Measurements from ENCODE around the gene BCAR3.

The BCAR3 gene

DNA sequence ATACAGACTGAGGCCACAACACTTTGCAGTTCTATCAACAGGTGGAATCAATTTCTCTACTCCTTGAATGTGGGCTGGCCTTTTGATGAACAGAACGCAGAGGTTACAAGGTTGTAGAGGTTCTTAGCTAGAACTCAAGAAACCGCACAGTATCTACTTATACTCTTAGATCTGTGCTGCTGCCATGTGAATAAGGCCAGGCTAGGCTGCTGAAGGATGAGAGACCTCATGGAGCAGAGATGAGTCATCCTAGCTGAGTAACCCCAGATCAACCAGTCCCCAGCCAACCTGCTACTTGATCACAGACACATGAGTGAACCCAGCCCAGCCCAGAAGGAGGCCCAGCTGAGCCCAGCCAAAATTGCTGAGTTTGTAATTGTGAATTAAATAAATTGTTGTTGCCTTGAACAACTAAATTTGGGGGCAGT is 35.3 kb upstream of the BCAR3 start:
- Histone ChIP-seq H3K27ac (ENCODE audit: low read length) (no peak overlapping the region), H3K4me1 (ENCODE audit: control insufficient read depth, low read depth, low read length) (no peaks in the 10 kb centered on the region), H3K9me3 (ENCODE audit: control insufficient read depth, low read depth, low read length) (no peaks in the 10 kb centered on the region), H3K9ac (ENCODE audit: low read length) (no peak overlapping the region), H3K27me3 (ENCODE audit: control insufficient read depth, insufficient read depth, low read length) (no peaks in the 10 kb centered on the region), H3K4me3 (ENCODE audit: low read length) (no peak overlapping the region), H3K36me3 (ENCODE audit: control insufficient read depth, low read depth, low read length) (no peaks in the 10 kb centered on the region)

DNA sequence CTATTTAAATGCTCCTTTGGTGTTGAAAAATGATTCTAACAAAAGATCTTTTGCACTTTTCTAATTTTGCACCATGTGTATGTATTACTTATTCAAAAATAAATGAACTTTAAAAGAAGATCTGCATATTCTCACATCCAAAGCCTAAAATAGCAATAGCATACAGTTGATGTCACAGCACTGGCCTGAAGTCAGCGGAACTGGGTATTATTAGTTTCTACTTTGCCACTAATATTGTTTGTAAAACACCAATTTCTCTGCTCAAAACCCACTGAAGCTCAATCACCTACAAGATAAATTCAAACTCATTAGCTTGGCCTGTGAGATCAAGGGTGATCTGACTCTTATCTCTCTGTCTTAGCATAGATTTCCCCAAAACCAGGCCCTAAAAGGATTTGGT is 34.5 kb upstream of the BCAR3 start:
- H3K4me3 ChIP-seq (ENCODE audit: low read length): no peak overlapping the region
- no peak overlapping the region for H3K9ac ChIP-seq (ENCODE audit: low read length)
- no peak overlapping the region for H3K27ac ChIP-seq (ENCODE audit: low read length)
- no peaks in the 10 kb centered on the region for H3K9me3 ChIP-seq (ENCODE audit: control insufficient read depth, low read depth, low read length)
- H3K4me1 ChIP-seq (ENCODE audit: control insufficient read depth, low read depth, low read length): no peaks in the 10 kb centered on the region
- H3K27me3 ChIP-seq (ENCODE audit: control insufficient read depth, insufficient read depth, low read length): no peaks in the 10 kb centered on the region
- no peaks in the 10 kb centered on the region for H3K36me3 ChIP-seq (ENCODE audit: control insufficient read depth, low read depth, low read length)

DNA sequence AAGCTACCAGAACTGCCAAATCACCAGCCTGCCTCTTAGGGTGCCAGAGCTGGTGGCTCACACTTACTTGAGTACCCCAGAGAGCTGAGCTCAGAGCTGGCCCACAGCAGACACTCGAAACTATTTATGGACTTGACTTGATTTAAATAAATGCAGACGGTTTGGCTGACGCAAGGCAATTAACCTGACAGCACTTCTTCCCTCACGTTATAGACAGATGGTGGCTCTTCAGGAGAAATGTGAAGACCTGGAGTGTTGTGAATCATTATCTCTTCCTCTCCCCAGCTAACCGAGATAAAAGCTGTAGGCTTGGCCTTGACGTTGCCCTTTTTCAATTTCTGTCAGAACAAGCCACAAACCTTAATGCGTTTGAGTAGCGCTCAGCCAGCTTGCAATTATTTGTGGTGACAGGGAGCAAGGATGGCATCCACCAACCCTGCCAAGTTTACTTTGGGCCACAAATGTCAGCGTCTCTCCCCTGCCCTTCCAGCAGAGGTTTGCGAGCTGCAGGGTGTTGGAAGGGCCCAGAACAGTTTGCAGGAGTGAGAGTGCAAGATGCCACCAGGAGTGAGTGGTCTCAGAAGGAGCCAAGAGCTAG is 34.0 kb upstream of the BCAR3 start:
- no peak overlapping the region for H3K27ac ChIP-seq (ENCODE audit: low read length)
- no peaks in the 10 kb centered on the region for H3K27me3 ChIP-seq (ENCODE audit: control insufficient read depth, insufficient read depth, low read length)
- H3K36me3 ChIP-seq (ENCODE audit: control insufficient read depth, low read depth, low read length): no peaks in the 10 kb centered on the region
- H3K4me3 ChIP-seq (ENCODE audit: low read length): no peak overlapping the region
- H3K9me3 ChIP-seq (ENCODE audit: control insufficient read depth, low read depth, low read length): no peaks in the 10 kb centered on the region
- no peaks in the 10 kb centered on the region for H3K4me1 ChIP-seq (ENCODE audit: control insufficient read depth, low read depth, low read length)
- H3K9ac ChIP-seq (ENCODE audit: low read length): no peak overlapping the region

DNA sequence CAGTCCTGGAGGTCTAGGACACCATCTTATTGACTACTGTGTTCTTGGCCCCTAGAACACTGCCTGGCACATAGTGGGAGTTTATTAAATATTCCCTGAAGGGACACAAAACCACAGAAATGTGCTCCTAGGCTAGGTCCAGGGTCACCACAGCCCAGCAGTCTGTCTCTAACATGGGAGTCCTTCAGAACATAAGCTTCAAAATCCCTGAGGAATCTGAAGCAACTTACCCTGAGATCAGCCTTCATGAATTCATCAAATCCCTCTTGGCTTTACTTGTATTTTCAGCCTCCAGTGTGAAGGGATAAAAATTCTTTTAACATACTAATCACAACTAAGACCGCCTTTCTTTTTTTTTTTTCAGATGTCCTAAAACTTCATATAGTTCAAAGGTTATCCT is 32.7 kb upstream of the BCAR3 start:
- Histone ChIP-seq H3K4me3 (ENCODE audit: low read length) (no peak overlapping the region), H3K9me3 (ENCODE audit: control insufficient read depth, low read depth, low read length) (no peaks in the 10 kb centered on the region), H3K36me3 (ENCODE audit: control insufficient read depth, low read depth, low read length) (no peaks in the 10 kb centered on the region), H3K9ac (ENCODE audit: low read length) (no peak overlapping the region), H3K27me3 (ENCODE audit: control insufficient read depth, insufficient read depth, low read length) (no peaks in the 10 kb centered on the region), H3K27ac (ENCODE audit: low read length) (no peak overlapping the region), H3K4me1 (ENCODE audit: control insufficient read depth, low read depth, low read length) (no peaks in the 10 kb centered on the region)

DNA sequence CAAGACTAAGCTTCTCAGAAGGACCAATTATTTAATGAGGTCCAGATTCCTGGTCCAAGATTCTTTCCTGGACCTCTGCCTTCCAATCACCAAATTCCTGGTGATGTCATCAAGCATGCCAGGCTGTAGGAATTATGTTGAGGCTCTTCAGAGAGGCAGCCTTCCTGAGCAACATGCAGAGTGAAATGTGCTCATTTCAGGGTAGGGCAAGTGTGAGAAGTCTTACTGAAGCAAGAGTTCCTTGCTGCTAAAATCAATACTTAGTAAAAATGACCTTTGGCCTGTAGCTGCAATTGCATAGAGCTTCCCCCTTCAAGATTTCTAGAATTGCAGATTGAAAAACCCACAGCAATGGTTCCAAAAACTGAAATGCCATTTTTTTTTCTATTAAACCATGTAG is 31.7 kb upstream of the BCAR3 start:
- H3K9ac ChIP-seq (ENCODE audit: low read length): no peak overlapping the region
- no peaks in the 10 kb centered on the region for H3K9me3 ChIP-seq (ENCODE audit: control insufficient read depth, low read depth, low read length)
- H3K27me3 ChIP-seq (ENCODE audit: control insufficient read depth, insufficient read depth, low read length): no peaks in the 10 kb centered on the region
- no peaks in the 10 kb centered on the region for H3K36me3 ChIP-seq (ENCODE audit: control insufficient read depth, low read depth, low read length)
- no peak overlapping the region for H3K4me3 ChIP-seq (ENCODE audit: low read length)
- no peak overlapping the region for H3K27ac ChIP-seq (ENCODE audit: low read length)
- H3K4me1 ChIP-seq (ENCODE audit: control insufficient read depth, low read depth, low read length): no peaks in the 10 kb centered on the region

DNA sequence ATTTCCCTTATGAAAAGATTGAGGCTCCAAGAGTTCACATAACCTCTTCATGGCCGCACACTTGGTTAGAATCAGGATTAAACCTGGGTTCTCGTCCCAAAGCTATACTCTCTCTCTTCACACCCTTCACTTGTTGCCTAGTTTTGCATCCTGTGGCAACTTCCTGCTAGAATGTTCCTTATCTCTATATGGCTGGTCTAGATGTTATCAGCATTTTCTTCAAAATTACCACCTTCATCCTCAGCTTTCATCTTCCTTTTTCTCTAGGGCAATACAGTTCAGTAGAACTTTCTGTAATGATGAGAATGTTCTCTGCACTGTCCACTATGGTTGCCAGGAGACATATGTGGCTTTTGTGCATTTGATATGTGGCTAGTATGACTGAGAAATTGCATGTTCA is 31.1 kb upstream of the BCAR3 start:
- no peaks in the 10 kb centered on the region for H3K9me3 ChIP-seq (ENCODE audit: control insufficient read depth, low read depth, low read length)
- no peak overlapping the region for H3K27ac ChIP-seq (ENCODE audit: low read length)
- no peaks in the 10 kb centered on the region for H3K27me3 ChIP-seq (ENCODE audit: control insufficient read depth, insufficient read depth, low read length)
- no peak overlapping the region for H3K4me3 ChIP-seq (ENCODE audit: low read length)
- no peaks in the 10 kb centered on the region for H3K4me1 ChIP-seq (ENCODE audit: control insufficient read depth, low read depth, low read length)
- no peak overlapping the region for H3K9ac ChIP-seq (ENCODE audit: low read length)
- no peaks in the 10 kb centered on the region for H3K36me3 ChIP-seq (ENCODE audit: control insufficient read depth, low read depth, low read length)

DNA sequence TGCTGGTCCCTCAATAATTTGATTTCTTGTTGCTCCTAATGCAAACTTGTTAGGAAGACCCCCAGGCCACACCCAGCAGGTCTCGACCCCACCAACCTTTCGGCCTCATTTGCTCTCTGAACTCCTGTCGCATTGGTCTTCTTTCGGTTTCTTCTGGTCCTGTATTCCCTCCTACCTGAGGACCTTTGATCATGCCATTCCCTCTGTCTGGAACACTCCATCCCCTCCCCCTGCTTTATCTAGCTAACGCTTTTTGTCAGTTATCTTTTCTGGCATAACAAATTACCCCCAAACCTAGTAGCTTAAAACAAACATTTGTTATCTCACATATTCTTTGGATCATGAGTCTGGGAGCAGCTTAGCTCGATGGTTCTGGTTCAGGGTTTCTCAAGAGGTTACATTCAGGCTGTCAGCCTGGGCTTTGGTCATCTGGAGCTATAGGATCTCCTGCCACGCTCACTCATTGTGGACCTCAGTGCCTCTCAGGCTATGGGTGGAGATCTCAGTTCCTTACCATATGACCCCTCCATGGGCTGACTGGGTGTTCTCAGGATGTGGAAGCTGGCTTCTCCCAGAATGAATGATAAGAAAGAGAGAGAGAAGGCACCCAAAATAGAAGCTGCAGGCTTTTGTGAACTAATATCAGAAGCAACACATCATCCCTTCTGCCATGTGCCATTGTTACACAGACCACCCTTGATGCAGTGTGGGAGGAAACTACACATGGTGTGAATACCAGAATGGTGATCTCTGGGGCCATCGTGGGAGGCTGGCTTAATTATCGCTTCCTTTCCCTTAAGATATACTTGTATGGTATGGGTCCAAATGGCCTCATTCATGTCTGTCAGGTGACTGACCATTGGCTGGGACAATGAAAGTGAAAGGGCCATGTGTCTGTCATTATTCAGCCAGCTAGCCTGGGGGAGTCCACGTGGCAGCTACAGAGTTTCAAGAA is 29.1 kb upstream of the BCAR3 start:
- Histone ChIP-seq H3K9ac (ENCODE audit: low read length) (no peak overlapping the region), H3K27ac (ENCODE audit: low read length) (no peak overlapping the region), H3K9me3 (ENCODE audit: control insufficient read depth, low read depth, low read length) (no peaks in the 10 kb centered on the region)

DNA sequence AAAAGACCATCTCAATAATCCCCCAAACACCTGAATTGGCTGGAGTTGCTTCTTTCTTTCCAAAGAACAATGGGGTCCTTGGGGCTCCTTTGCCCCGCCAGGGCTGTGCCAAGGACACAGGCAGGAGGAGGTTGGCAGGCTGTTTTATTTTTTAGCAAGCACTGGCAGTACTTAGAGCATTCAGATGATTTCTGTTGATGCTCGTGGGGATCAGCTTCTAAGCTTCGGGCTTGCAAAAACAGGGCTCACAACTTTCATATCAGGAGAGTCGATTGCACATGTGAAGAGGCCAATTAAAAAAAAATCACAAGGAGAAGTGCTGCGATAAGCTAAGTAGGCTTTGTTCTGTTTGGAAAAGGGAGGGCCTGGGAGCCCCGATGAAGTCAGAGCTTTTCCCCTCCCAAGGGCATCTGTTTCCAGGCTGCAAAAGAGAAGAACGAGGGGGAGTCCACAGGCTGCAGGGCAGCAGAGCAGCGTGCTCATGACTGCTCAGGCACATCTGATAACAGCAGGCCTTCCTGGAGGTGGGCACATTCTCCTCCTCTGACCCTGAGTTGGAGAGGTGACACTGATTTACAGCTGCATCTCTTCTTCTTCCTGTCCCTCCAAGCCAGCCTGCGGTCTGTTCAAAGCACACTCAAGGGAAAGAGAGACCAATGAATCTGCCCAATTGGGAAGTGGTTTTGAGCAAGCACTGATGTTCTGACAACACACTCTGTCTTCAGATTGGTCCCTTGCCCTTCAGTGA is 27.3 kb upstream of the BCAR3 start:
- Histone ChIP-seq H3K9ac (ENCODE audit: low read length) (no peak overlapping the region), H3K27me3 (ENCODE audit: control insufficient read depth, insufficient read depth, low read length) (no peaks in the 10 kb centered on the region), H3K4me3 (ENCODE audit: low read length) (no peak overlapping the region), H3K4me1 (ENCODE audit: control insufficient read depth, low read depth, low read length) (peaks cover 6% of the 10 kb centered on the region), H3K36me3 (ENCODE audit: control insufficient read depth, low read depth, low read length) (no peaks in the 10 kb centered on the region), H3K27ac (ENCODE audit: low read length) (no peak overlapping the region), H3K9me3 (ENCODE audit: control insufficient read depth, low read depth, low read length) (no peaks in the 10 kb centered on the region)

More for the DNA sequence above, 29.1 kb upstream of the BCAR3 start:
- Histone ChIP-seq H3K36me3 (ENCODE audit: control insufficient read depth, low read depth, low read length) (no peaks in the 10 kb centered on the region), H3K4me1 (ENCODE audit: control insufficient read depth, low read depth, low read length) (peaks cover 4% of the 10 kb centered on the region), H3K4me3 (ENCODE audit: low read length) (no peak overlapping the region), H3K27me3 (ENCODE audit: control insufficient read depth, insufficient read depth, low read length) (no peaks in the 10 kb centered on the region)

DNA sequence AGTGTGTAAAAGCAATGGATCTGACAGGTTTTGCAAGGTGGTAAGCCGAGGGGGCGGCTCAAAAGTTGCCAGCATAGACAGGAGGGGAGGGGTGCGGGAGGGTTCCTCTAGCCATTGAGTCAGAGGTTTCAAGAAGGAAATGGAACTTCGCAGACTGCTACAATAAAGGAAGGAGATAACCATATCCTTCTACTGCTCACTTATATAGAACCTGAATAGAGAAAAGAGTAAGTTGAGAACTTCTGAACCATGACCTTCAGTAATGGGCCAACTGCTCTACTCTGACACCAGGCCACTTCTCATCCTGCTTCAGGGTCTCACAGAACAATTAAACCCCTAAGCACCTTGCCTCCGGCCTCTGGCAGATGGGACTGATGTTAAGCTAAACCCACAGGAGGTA is 26.3 kb upstream of the BCAR3 start:
- H3K27me3 ChIP-seq (ENCODE audit: control insufficient read depth, insufficient read depth, low read length): no peaks in the 10 kb centered on the region

DNA sequence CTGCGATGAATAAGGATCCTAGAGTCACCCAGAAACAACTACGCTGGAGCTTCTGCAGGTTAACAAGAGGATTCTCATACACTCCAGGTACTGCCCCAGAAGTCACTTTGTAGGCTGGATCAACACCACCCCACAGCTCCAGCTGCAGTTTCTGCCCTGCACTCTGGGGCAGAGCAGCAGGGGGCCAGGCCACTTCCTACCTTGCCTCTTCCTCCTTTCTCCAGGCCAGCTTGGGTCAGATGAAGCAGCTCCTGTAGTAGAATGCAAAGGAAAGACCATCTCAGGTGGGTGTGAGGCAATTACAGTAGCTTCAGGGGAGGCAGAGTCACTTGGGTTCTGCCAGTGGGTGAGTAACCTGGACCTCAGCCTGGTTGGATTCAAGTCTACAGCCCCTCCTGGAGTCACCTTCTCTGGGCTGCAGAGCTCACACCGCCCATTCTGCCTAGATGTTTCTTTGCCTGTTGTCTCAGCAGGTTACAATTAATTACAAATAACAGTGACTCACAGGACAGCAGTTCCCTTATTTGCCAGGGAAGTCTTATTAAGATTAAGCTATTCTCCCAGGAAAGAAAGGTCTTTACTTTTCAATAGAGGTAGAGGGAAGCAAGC is 24.4 kb upstream of the BCAR3 start:
- no peaks in the 10 kb centered on the region for H3K27me3 ChIP-seq (ENCODE audit: control insufficient read depth, insufficient read depth, low read length)
- H3K9ac ChIP-seq (ENCODE audit: low read length): no peak overlapping the region
- no peaks in the 10 kb centered on the region for H3K9me3 ChIP-seq (ENCODE audit: control insufficient read depth, low read depth, low read length)
- no peaks in the 10 kb centered on the region for H3K36me3 ChIP-seq (ENCODE audit: control insufficient read depth, low read depth, low read length)
- H3K4me3 ChIP-seq (ENCODE audit: low read length): no peak overlapping the region
- no peak overlapping the region for H3K27ac ChIP-seq (ENCODE audit: low read length)
- H3K4me1 ChIP-seq (ENCODE audit: control insufficient read depth, low read depth, low read length): peaks cover 6% of the 10 kb centered on the region

More for the DNA sequence above, 26.3 kb upstream of the BCAR3 start:
- Histone ChIP-seq H3K4me1 (ENCODE audit: control insufficient read depth, low read depth, low read length) (peaks cover 6% of the 10 kb centered on the region), H3K4me3 (ENCODE audit: low read length) (no peak overlapping the region), H3K9me3 (ENCODE audit: control insufficient read depth, low read depth, low read length) (no peaks in the 10 kb centered on the region), H3K9ac (ENCODE audit: low read length) (no peak overlapping the region), H3K36me3 (ENCODE audit: control insufficient read depth, low read depth, low read length) (no peaks in the 10 kb centered on the region), H3K27ac (ENCODE audit: low read length) (no peak overlapping the region)

DNA sequence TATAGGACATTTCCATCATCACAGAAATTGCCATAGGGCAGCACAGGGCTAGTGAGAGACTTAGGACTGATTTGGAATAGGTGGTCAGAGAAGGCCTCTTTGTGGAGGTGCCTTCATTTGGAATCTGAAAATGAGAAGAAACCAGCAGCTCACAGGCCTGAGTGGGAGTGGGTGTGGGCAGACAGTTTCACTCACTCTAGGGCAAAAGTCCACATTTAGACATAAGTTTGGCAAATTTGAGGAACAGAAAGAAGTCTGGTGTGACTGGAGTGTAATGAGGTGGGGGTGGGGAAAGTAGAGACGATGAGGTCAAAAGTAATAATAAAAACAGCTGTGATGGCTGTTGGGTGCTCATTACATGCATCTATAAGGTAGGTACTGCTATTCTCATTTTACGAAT is 22.4 kb upstream of the BCAR3 start:
- Histone ChIP-seq H3K27me3 (ENCODE audit: control insufficient read depth, insufficient read depth, low read length) (no peaks in the 10 kb centered on the region), H3K4me1 (ENCODE audit: control insufficient read depth, low read depth, low read length) (peaks cover 6% of the 10 kb centered on the region), H3K9ac (ENCODE audit: low read length) (no peak overlapping the region), H3K36me3 (ENCODE audit: control insufficient read depth, low read depth, low read length) (no peaks in the 10 kb centered on the region), H3K4me3 (ENCODE audit: low read length) (no peak overlapping the region), H3K27ac (ENCODE audit: low read length) (no peak overlapping the region), H3K9me3 (ENCODE audit: control insufficient read depth, low read depth, low read length) (no peaks in the 10 kb centered on the region)

All from iPS-18a (cell line).